DOHH2 (cell line): ENCODE measurements around the gene MRPL27.

Experiments used
- H3F3A ChIP-seq: fragments of 200-600 bp; sonication (generic), shearing (Covaris generic); 2 replicates; pipeline ENCODE4 v1.6.0; 2016; ENCODE audit warnings: antibody characterized with exemption, mild to moderate bottlenecking; ENCODE audit not compliant: control insufficient read depth, insufficient read depth
- H3K27ac ChIP-seq: fragments of 200-600 bp; sonication (generic); 2 replicates; pipeline ENCODE4 v1.5.1; 2014; ENCODE audit warnings: low read depth, mild to moderate bottlenecking, low read length, moderate library complexity
- H3K27me3 ChIP-seq: fragments of 200-600 bp; sonication (generic); 2 replicates; pipeline ENCODE4 v1.6.1; 2014; ENCODE audit warnings: mild to moderate bottlenecking, low read length, mixed read lengths; ENCODE audit not compliant: control insufficient read depth
- H3K36me3 ChIP-seq: fragments of 200-600 bp; sonication (generic); 2 replicates; pipeline ENCODE4 v1.6.1; 2014; ENCODE audit warnings: mild to moderate bottlenecking, low read length, moderate library complexity, mixed read lengths; ENCODE audit not compliant: control insufficient read depth
- H3K4me1 ChIP-seq: fragments of 200-600 bp; sonication (generic); 2 replicates; pipeline ENCODE4 v1.6.1; 2014; ENCODE audit warnings: mild to moderate bottlenecking, low read length, mixed read lengths; ENCODE audit not compliant: control insufficient read depth
- H3K4me2 ChIP-seq: fragments of 200-600 bp; sonication (generic); 2 replicates; pipeline ENCODE4 v1.6.0; 2014; ENCODE audit warnings: mild to moderate bottlenecking, low read length, moderate library complexity
- H3K4me3 ChIP-seq: fragments of 200-600 bp; sonication (generic); 2 replicates; pipeline ENCODE4 v1.5.1; 2014; ENCODE audit warnings: mild to moderate bottlenecking, low read length, mixed read lengths
- H3K79me2 ChIP-seq: fragments of 200-600 bp; sonication (generic); 2 replicates; pipeline ENCODE4 v1.6.1; 2014; ENCODE audit warnings: mild to moderate bottlenecking, low read length, mixed read lengths; ENCODE audit not compliant: control insufficient read depth
- H3K9me2 ChIP-seq: fragments of 200-600 bp; sonication (generic); replicated peaks from 2 replicates; pipeline ENCODE4 v1.6.1; 2014; ENCODE audit warnings: mild to moderate bottlenecking, low read length, mixed read lengths; ENCODE audit not compliant: control insufficient read depth
- H3K9me3 ChIP-seq: fragments of 200-600 bp; sonication (generic); 2 replicates; pipeline ENCODE4 v1.6.1; 2014; ENCODE audit warnings: antibody characterized with exemption, low read length, mixed read lengths; ENCODE audit not compliant: control insufficient read depth, insufficient read depth
- H4K20me1 ChIP-seq: fragments of 200-600 bp; sonication (generic); 2 replicates; pipeline ENCODE4 v1.6.0; 2014; ENCODE audit warnings: low read depth, mild to moderate bottlenecking, antibody characterized with exemption, low read length, moderate library complexity; ENCODE audit not compliant: control insufficient read depth, insufficient read depth
- EZH2phosphoT487 ChIP-seq: fragments of 200-600 bp; sonication (generic); IDR thresholded peaks from 2 replicates; pipeline ENCODE4 v1.6.1; 2017; ENCODE audit warnings: borderline replicate concordance, mild to moderate bottlenecking, antibody characterized with exemption, low read length, moderate library complexity, mixed read lengths
- TF ChIP-seq, protein P1 (sequence below): fragments of 200-600 bp; sonication (generic); IDR thresholded peaks from one replicate; pipeline ENCODE4 v1.5.1; 2014; ENCODE audit warnings: antibody characterized with exemption, mild to moderate bottlenecking, low read depth, low read length; ENCODE audit not compliant: poor library complexity, severe bottlenecking

The MRPL27 gene

DNA sequence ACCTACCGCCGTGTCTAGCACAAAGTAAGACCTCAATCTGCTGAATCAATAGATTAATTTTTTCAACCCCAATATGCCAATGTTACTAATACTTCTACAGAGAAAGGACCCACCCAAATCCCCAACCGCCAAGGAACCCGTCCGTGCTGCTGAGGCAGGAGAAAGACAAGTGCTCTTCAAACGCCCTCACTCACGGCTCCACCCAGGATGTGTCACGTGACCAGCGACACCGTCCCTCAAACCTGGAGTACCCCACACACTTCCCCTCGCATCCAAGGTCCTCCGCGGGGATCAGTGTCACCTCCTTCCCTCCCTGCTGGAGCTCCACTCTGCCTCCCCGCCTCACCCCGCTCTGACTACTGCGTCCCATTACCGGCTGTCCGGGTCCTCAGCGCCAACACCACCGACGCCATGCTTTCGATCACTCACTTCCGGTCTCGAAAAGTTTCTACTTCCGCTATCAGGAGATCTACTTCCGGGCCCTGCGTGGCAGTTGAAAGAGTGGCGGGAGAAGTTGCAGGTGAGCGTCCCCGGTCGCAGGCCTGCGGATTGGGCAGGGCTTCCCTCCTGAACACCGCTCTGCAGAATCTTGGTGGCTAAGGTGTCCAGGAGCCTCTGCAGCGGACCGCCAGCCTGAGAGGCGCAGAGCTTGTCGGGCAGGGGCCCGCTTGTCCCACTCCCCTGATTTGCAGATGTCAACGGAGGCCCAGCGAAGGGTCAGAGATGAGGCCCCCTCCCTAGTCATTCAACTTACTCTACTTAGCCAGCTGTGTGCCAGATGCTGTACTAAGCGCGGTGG is at the start of gene MRPL27, which contains the start of gene EME1:
Gene MRPL27 (minus strand): TSS at position 427 of the 799 bp plus-strand sequence. CDS start 14 bp downstream, at position 413.
Gene EME1 (plus strand): TSS at position 472 of the 799 bp plus-strand sequence. CDS start 1,980 bp downstream, outside the sequence.
- peak within 1 kb of the TSS; percentile 95 for H3K4me3 ChIP-seq
- H3K4me2 ChIP-seq = peak within 1 kb of the TSS; percentile 95
- peaks cover 21% of the 10 kb centered on the region for H3K4me1 ChIP-seq
- H3K9me3 ChIP-seq = no peaks in the 10 kb centered on the region
- no peaks in the 10 kb centered on the region for H4K20me1 ChIP-seq
- TF ChIP-seq EZH2phosphoT487 = no peak
- TF ChIP-seq, protein P1, sequence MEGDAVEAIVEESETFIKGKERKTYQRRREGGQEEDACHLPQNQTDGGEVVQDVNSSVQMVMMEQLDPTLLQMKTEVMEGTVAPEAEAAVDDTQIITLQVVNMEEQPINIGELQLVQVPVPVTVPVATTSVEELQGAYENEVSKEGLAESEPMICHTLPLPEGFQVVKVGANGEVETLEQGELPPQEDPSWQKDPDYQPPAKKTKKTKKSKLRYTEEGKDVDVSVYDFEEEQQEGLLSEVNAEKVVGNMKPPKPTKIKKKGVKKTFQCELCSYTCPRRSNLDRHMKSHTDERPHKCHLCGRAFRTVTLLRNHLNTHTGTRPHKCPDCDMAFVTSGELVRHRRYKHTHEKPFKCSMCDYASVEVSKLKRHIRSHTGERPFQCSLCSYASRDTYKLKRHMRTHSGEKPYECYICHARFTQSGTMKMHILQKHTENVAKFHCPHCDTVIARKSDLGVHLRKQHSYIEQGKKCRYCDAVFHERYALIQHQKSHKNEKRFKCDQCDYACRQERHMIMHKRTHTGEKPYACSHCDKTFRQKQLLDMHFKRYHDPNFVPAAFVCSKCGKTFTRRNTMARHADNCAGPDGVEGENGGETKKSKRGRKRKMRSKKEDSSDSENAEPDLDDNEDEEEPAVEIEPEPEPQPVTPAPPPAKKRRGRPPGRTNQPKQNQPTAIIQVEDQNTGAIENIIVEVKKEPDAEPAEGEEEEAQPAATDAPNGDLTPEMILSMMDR = no peak
- no peaks in the 10 kb centered on the region for H3K27me3 ChIP-seq
- H3K9me2 ChIP-seq = no peaks in the 10 kb centered on the region
- no peaks in the 10 kb centered on the region for H3F3A ChIP-seq
- peaks cover 71% of the 10 kb centered on the region for H3K36me3 ChIP-seq
- peak within 1 kb of the TSS; percentile 83 for H3K27ac ChIP-seq
- peaks cover 36% of the 10 kb centered on the region for H3K79me2 ChIP-seq

- no peaks in the 10 kb centered on the region for H3K27me3 ChIP-seq
- no peak overlapping the region for H3K4me3 ChIP-seq
- H4K20me1 ChIP-seq = no peaks in the 10 kb centered on the region
- H3F3A ChIP-seq = peaks cover 27% of the 10 kb centered on the region
- H3K4me2 ChIP-seq = no peak overlapping the region
- no peak overlapping the region for H3K27ac ChIP-seq
- H3K4me1 ChIP-seq = peaks cover 40% of the 10 kb centered on the region
- H3K9me3 ChIP-seq = no peaks in the 10 kb centered on the region; the same call in 1 of the 2 replicates
- H3K79me2 ChIP-seq = peaks cover 6% of the 10 kb centered on the region
- H3K9me2 ChIP-seq = no peaks in the 10 kb centered on the region
- no peaks in the 10 kb centered on the region for H3K36me3 ChIP-seq
- TF ChIP-seq EZH2phosphoT487 = no peak
- TF ChIP-seq, protein P1 = no peak
These were observed 49.8 kb upstream of the MRPL27 start for GRCh38 chr17:50422738-50423137.

DNA sequence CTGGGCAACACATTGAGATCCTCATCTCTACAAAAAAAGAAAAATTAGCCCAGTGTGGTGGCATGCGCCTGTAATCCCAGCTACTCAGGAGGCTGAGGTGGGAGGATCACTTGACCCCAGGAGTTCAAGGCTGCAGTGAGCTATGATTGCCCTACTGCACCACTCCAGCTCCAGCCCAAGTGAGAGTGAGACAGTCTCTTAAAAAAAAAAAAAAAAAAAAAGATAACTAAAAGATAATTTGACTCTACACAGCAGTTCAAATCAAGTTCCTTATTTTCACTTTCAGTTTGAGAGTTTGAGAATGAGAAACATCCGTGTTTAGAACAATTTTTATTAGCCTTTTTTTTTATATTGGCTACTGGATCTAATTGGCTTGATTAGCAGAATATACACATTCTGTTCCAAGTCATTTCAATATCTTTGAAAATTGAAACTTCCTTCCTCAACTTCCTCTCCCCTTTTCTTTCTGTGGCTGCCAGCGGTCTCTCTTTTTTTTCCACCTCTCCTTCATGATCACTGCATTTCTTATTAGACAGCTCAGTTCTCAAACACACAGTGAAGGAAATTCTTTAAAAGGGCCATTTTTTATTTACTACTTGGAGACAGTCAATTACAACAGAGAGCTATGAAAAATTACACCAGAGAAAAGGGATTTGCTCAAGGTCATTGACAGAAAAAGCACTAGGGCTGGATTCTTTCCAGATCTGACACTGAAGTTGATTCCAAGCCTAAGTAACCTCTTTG is 48.5 kb upstream of the MRPL27 start:
- TF ChIP-seq, protein P1 = no peak
- TF ChIP-seq EZH2phosphoT487 = no peak
- Histone ChIP-seq H3K4me1 (peaks cover 27% of the 10 kb centered on the region), H3K4me3 (peak overlapping the region; percentile 69), H3K9me3 (no peaks in the 10 kb centered on the region; the same call in 1 of the 2 replicates), H3F3A (peaks cover 22% of the 10 kb centered on the region), H3K27me3 (no peaks in the 10 kb centered on the region), H4K20me1 (no peaks in the 10 kb centered on the region), H3K27ac (peak overlapping the region; percentile 73), H3K36me3 (no peaks in the 10 kb centered on the region), H3K4me2 (peak overlapping the region; percentile 63), H3K79me2 (peaks cover 1% of the 10 kb centered on the region), H3K9me2 (no peaks in the 10 kb centered on the region)
